CD4-positive, alpha-beta memory T cell (primary cell): ENCODE measurements around the gene RNF151. TPM values are rescaled to one million over a fixed set of nuclear protein-coding genes. Genes with fewer than 3 reads are reported as not detected.

Source experiments
- CTCF ChIA-PET: fragments of 350-600 bp; sonication (Branson Sonifier 250); formaldehyde crosslinking; loops from one replicate; lab custom pipeline; 2021; ENCODE audit warnings: inconsistent platforms; ENCODE audit not compliant: partially characterized antibody; lab: Charles Lee
- POLR2A ChIA-PET: fragments of 350-600 bp; sonication (Branson Sonifier 250); formaldehyde crosslinking; loops from one replicate; lab custom pipeline; 2021; ENCODE audit not compliant: partially characterized antibody; lab: Charles Lee
- DNase-seq, 5 donors: peaks; one replicate each; pipeline versions ENCODE4 v3.0.0 to v3.0.0-alpha.2; 2020 to 2022; ENCODE audit warnings: mixed read lengths in 1 of 5
- H3K27ac ChIP-seq: one replicate; pipeline ENCODE4 v1.7.0; 2013; ENCODE audit warnings: low read depth, low read length
- H3K27me3 ChIP-seq: 2 replicates; pipeline ENCODE4 v1.7.0; 2013; ENCODE audit warnings: mild to moderate bottlenecking, low read length, moderate library complexity; ENCODE audit not compliant: insufficient read depth
- H3K36me3 ChIP-seq: 2 replicates; pipeline ENCODE4 v1.7.0; 2013; ENCODE audit warnings: mild to moderate bottlenecking, low read length, moderate library complexity; ENCODE audit not compliant: insufficient read depth
- H3K4me1 ChIP-seq: 2 replicates; pipeline ENCODE4 v1.7.0; 2013; ENCODE audit warnings: mild to moderate bottlenecking, low read length, moderate library complexity; ENCODE audit not compliant: insufficient read depth
- H3K4me3 ChIP-seq, 2 donors: one replicate each; pipeline ENCODE4 v1.7.0; 2013; ENCODE audit warnings: low read length in 2 of 2, mild to moderate bottlenecking in 1 of 2
- H3K9me3 ChIP-seq, 2 donors: one replicate each; pipeline ENCODE4 v1.7.0; 2013; ENCODE audit warnings: low read length in 2 of 2, control low read depth in 1 of 2; ENCODE audit not compliant: control insufficient read depth in 1 of 2
- H3K27ac Mint-ChIP-seq, 7 donors: one replicate each; pipeline ENCODE4 v1.8.0; 2020 to 2021; ENCODE audit warnings: mixed read lengths in 7 of 7, mild to moderate bottlenecking in 6 of 7, inconsistent platforms in 3 of 7, moderate library complexity in 3 of 7
- H3K27me3 Mint-ChIP-seq, 2 donors: one replicate each; pipeline ENCODE4 v1.8.0; 2020 to 2021; ENCODE audit warnings: mixed read lengths in 2 of 2
- H3K36me3 Mint-ChIP-seq, 2 donors: one replicate each; pipeline ENCODE4 v1.8.0; 2020 to 2021; ENCODE audit warnings: mixed read lengths in 2 of 2, inconsistent platforms in 1 of 2, mild to moderate bottlenecking in 1 of 2
- H3K4me1 Mint-ChIP-seq, 4 donors: one replicate each; pipeline ENCODE4 v1.8.0; 2020 to 2021; ENCODE audit warnings: mixed read lengths in 4 of 4, mild to moderate bottlenecking in 1 of 4
- H3K4me3 Mint-ChIP-seq, 8 donors: one replicate each; pipeline ENCODE4 v1.8.0; 2020 to 2021; ENCODE audit warnings: mixed read lengths in 8 of 8, mild to moderate bottlenecking in 7 of 8, moderate library complexity in 6 of 8, inconsistent platforms in 3 of 8
- H3K9me3 Mint-ChIP-seq, 8 donors: one replicate each; pipeline ENCODE4 v1.8.0; 2020 to 2021; ENCODE audit warnings: mixed read lengths in 8 of 8, mild to moderate bottlenecking in 5 of 8, inconsistent platforms in 3 of 8, moderate library complexity in 1 of 8
- intact Hi-C: fragments of 100-400 bp; cut with micrococcal nuclease; formaldehyde crosslinking; loops from one replicate; pipeline ENCODE4 v1.15.1; 2023
- polyA plus RNA-seq, 2 donors: library from polyadenylated mRNA; unstranded; fragments of 300-500 nt; fragmentation: Illumina TruSeq; gene quantifications; one replicate each; pipeline ENCODE4 v1.2.3, GENCODE V29; 2021
- total RNA-seq, 2 experiments: library from RNA; stranded (reverse); gene quantifications; one replicate each; pipeline ENCODE4 v1.2.3, GENCODE V29; 2021

The RNF151 gene
- total and polyA plus RNA-seq, 4 experiments from 2014 or later, result not detected

- intact Hi-C loops, result loop anchor here (1.0 to 5.0 kb wide), 6 partner anchors 16 to 634 kb away; partner anchors contain the start of genes CRAMP1, IFT140, NDUFB10 and TELO2
- Histone ChIP-seq H3K27ac (peak within 1 kb of the TSS; percentile 58), H3K4me1 (peaks cover 21% of the 10 kb centered on the region), H3K27me3 (no peaks in the 10 kb centered on the region), H3K9me3 (no peaks in the 10 kb centered on the region), H3K4me3 (peak within 1 kb of the TSS; percentile 52 to 90), H3K36me3 (peaks cover 13% of the 10 kb centered on the region)
- Mint-ChIP-seq H3K9me3 (no peaks in the 10 kb centered on the region), H3K27ac (peak within 1 kb of the TSS; percentile 64 to 91 (median 70)), H3K27me3 (no peaks in the 10 kb centered on the region), H3K4me1 (peaks cover 0 to 26% (median 7%) of the 10 kb centered on the region in 4 donors), H3K4me3 (peak within 1 kb of the TSS; percentile 82 to 91 (median 86)), H3K36me3 (peaks cover 0 to 10% of the 10 kb centered on the region in 2 donors)
- peak; percentile 97 to 99 (median 98) for DNase-seq
- POLR2A ChIA-PET, result interaction anchor here (0.6 to 4.6 kb wide), 20 partner anchors 9 to 1775 kb away, joined by 3 to 34 read pairs (median 4); partner anchors contain the start of genes FAHD1, HAGH, NDUFB10 and NUBP2
- CTCF ChIA-PET, result interaction anchor here (1.0 kb wide), 2 partner anchors 10 to 22 kb away, joined by 3 to 4 read pairs; partner anchors contain the start of gene RPS2
Observed at GRCh38 chr16:1942810-1943726, 23.6 kb upstream of the RNF151 start, which contains the start of gene MSRB1. MSRB1 (minus strand) TSS chr16:1943199; CDS start chr16:1943156, 43 bp downstream.

GRCh38 chr16:1944612-1945199 lies 21.9 kb upstream of the RNF151 start:
- no peaks in the 10 kb centered on the region for H3K9me3 Mint-ChIP-seq
- DNase-seq, result no peak
- peak overlapping the region in 6 of 8 donors; percentile 33 to 83 (median 62) for H3K4me3 Mint-ChIP-seq
- POLR2A ChIA-PET, result interaction anchor here (2.0 to 4.6 kb wide), 4 partner anchors 17 to 211 kb away, joined by 7 to 34 read pairs (median 14); partner anchors contain the start of genes RPS2 and TRAF7
- no peaks in the 10 kb centered on the region for H3K9me3 ChIP-seq
- no peaks in the 10 kb centered on the region for H3K36me3 Mint-ChIP-seq
- H3K27ac ChIP-seq, result no peak overlapping the region
- peaks cover 0 to 26% (median 7%) of the 10 kb centered on the region in 4 donors for H3K4me1 Mint-ChIP-seq
- H3K36me3 ChIP-seq, result peaks cover 5% of the 10 kb centered on the region
- H3K27me3 Mint-ChIP-seq, result no peaks in the 10 kb centered on the region
- no peaks in the 10 kb centered on the region for H3K27me3 ChIP-seq
- no peak overlapping the region for H3K4me3 ChIP-seq
- intact Hi-C loops, result loop anchor here (5.0 kb wide), 3 partner anchors 48 to 452 kb away; partner anchors contain the start of genes CRAMP1, IFT140 and TELO2
- H3K27ac Mint-ChIP-seq, result peak overlapping the region in 3 of 7 donors; percentile 30 to 90 (median 69)
- CTCF ChIA-PET, result no interaction called here
- peaks cover 21% of the 10 kb centered on the region for H3K4me1 ChIP-seq

- ChIA-PET CTCF (no interaction called here), POLR2A (interaction anchor here (2.1 kb wide), 1 partner anchor 19 kb away, joined by 11 read pairs; the partner anchor contains the start of gene RPS2)
- no peak overlapping the region for H3K4me3 Mint-ChIP-seq
- H3K4me3 ChIP-seq, result no peak overlapping the region
- H3K27me3 Mint-ChIP-seq, result no peaks in the 10 kb centered on the region
- no peaks in the 10 kb centered on the region for H3K9me3 Mint-ChIP-seq
- H3K36me3 ChIP-seq, result no peaks in the 10 kb centered on the region
- H3K27ac Mint-ChIP-seq, result no peak overlapping the region
- H3K27ac ChIP-seq, result no peak overlapping the region
- no peaks in the 10 kb centered on the region for H3K36me3 Mint-ChIP-seq
- no peaks in the 10 kb centered on the region for H3K9me3 ChIP-seq
- intact Hi-C loops, result no loop called here
- DNase-seq, result no peak
- H3K4me1 ChIP-seq, result peaks cover 21% of the 10 kb centered on the region
- no peaks in the 10 kb centered on the region for H3K27me3 ChIP-seq
- peaks cover 0 to 26% (median 7%) of the 10 kb centered on the region in 4 donors for H3K4me1 Mint-ChIP-seq
Observed at GRCh38 chr16:1945559-1946391, 20.9 kb upstream of the RNF151 start.

GRCh38 chr16:1946495-1947368 lies 19.9 kb upstream of the RNF151 start:
- H3K27me3 ChIP-seq, result no peaks in the 10 kb centered on the region
- ChIA-PET POLR2A (interaction anchor here (2.1 kb wide), 1 partner anchor 18 kb away, joined by 11 read pairs; the partner anchor contains the start of gene RPS2), CTCF (no interaction called here)
- no peaks in the 10 kb centered on the region for H3K9me3 ChIP-seq
- no peak for DNase-seq
- intact Hi-C loops, result no loop called here
- no peak overlapping the region for H3K4me3 Mint-ChIP-seq
- H3K4me1 ChIP-seq, result peaks cover 15% of the 10 kb centered on the region
- H3K36me3 ChIP-seq, result no peaks in the 10 kb centered on the region
- no peaks in the 10 kb centered on the region for H3K36me3 Mint-ChIP-seq
- no peaks in the 10 kb centered on the region for H3K9me3 Mint-ChIP-seq
- no peak overlapping the region for H3K27ac ChIP-seq
- H3K4me3 ChIP-seq, result no peak overlapping the region
- no peak overlapping the region for H3K27ac Mint-ChIP-seq
- peaks cover 0 to 21% (median 6%) of the 10 kb centered on the region in 4 donors for H3K4me1 Mint-ChIP-seq
- no peaks in the 10 kb centered on the region for H3K27me3 Mint-ChIP-seq

- H3K36me3 ChIP-seq, result no peaks in the 10 kb centered on the region
- DNase-seq, result no peak
- H3K4me3 Mint-ChIP-seq, result no peak overlapping the region
- peaks cover 10% of the 10 kb centered on the region for H3K4me1 ChIP-seq
- H3K27ac ChIP-seq, result no peak overlapping the region
- H3K27ac Mint-ChIP-seq, result no peak overlapping the region
- no peaks in the 10 kb centered on the region for H3K27me3 ChIP-seq
- H3K9me3 Mint-ChIP-seq, result no peaks in the 10 kb centered on the region
- no peaks in the 10 kb centered on the region for H3K9me3 ChIP-seq
- H3K4me1 Mint-ChIP-seq, result peaks cover 0 to 15% (median 5%) of the 10 kb centered on the region in 4 donors
- no peaks in the 10 kb centered on the region for H3K27me3 Mint-ChIP-seq
- H3K4me3 ChIP-seq, result no peak overlapping the region
- POLR2A ChIA-PET, result interaction anchor here (0.6 kb wide), 1 partner anchor 208 kb away, joined by 3 read pairs; no protein-coding TSS in a partner anchor
- CTCF ChIA-PET, result no interaction called here
- no peaks in the 10 kb centered on the region for H3K36me3 Mint-ChIP-seq
- intact Hi-C loops, result no loop called here
Observed at GRCh38 chr16:1947369-1947670, 19.3 kb upstream of the RNF151 start.

GRCh38 chr16:1949507-1949906 lies 17.1 kb upstream of the RNF151 start:
- peaks cover 0 to 2% (median 0%) of the 10 kb centered on the region in 4 donors for H3K4me1 Mint-ChIP-seq

More at GRCh38 chr16:1949507-1949906, 17.1 kb upstream of the RNF151 start:
- intact Hi-C loops, result no loop called here
- no peak for DNase-seq
- CTCF ChIA-PET, result interaction anchor here (0.7 kb wide), 1 partner anchor 533 kb away, joined by 3 read pairs; no protein-coding TSS in a partner anchor
- Histone ChIP-seq H3K4me3 (no peak overlapping the region), H3K27me3 (no peaks in the 10 kb centered on the region), H3K9me3 (no peaks in the 10 kb centered on the region), H3K27ac (no peak overlapping the region), H3K36me3 (no peaks in the 10 kb centered on the region), H3K4me1 (no peaks in the 10 kb centered on the region)
- Mint-ChIP-seq H3K27ac (no peak overlapping the region), H3K27me3 (no peaks in the 10 kb centered on the region), H3K4me3 (no peak overlapping the region), H3K36me3 (no peaks in the 10 kb centered on the region), H3K9me3 (no peaks in the 10 kb centered on the region)
- POLR2A ChIA-PET, result no interaction called here
